ENCODE data around the gene CHST1. TPM values are rescaled to one million over a fixed set of nuclear protein-coding genes. Genes with fewer than 3 reads are reported as not detected.

The CHST1 gene
- total RNA-seq, 1 donor: 1.1 TPM

- Histone ChIP-seq H4K20me1 (ENCODE audit: insufficient read depth, low read length) (no peaks in the 10 kb centered on the region), H2AFZ (ENCODE audit: low read length) (no peak overlapping the region), H3K27ac (ENCODE audit: low read depth, low read length) (no peak overlapping the region), H3K9me3 (ENCODE audit: low read depth, low read length) (no peaks in the 10 kb centered on the region), H3K4me1 (ENCODE audit: insufficient read depth, low read length) (no peaks in the 10 kb centered on the region), H3K4me3 (ENCODE audit: insufficient read depth, low read length) (no peak overlapping the region), H3K27me3 (ENCODE audit: insufficient read depth, low read length) (peaks cover 29% of the 10 kb centered on the region), H3K4me2 (ENCODE audit: insufficient read depth, low read length) (no peak overlapping the region), H3K36me3 (ENCODE audit: insufficient read depth, low read length) (no peaks in the 10 kb centered on the region), H3K79me2 (ENCODE audit: insufficient read depth, low read length) (no peaks in the 10 kb centered on the region)
- DNase-seq (ENCODE audit: insufficient read length, low spot score, missing footprints): no peak
- no peak for TF ChIP-seq CTCF (IDR thresholded peaks at IDR 0.05; ENCODE audit: extremely low read depth, low read depth, low read length)
Measured at GRCh38 chr11:45605051-45605450, 60.4 kb downstream of the CHST1 start.

- peaks cover 28% of the 10 kb centered on the region for H3K27me3 ChIP-seq (ENCODE audit: insufficient read depth, low read length)
- no peak for TF ChIP-seq CTCF (IDR thresholded peaks at IDR 0.05; ENCODE audit: extremely low read depth, low read depth, low read length)
- no peak overlapping the region for H3K4me3 ChIP-seq (ENCODE audit: insufficient read depth, low read length)
- no peaks in the 10 kb centered on the region for H3K36me3 ChIP-seq (ENCODE audit: insufficient read depth, low read length)
- H3K27ac ChIP-seq (ENCODE audit: low read depth, low read length): no peak overlapping the region
- no peaks in the 10 kb centered on the region for H3K79me2 ChIP-seq (ENCODE audit: insufficient read depth, low read length)
- no peak overlapping the region for H3K4me2 ChIP-seq (ENCODE audit: insufficient read depth, low read length)
- no peaks in the 10 kb centered on the region for H3K4me1 ChIP-seq (ENCODE audit: insufficient read depth, low read length)
- no peak overlapping the region for H2AFZ ChIP-seq (ENCODE audit: low read length)
- H3K9me3 ChIP-seq (ENCODE audit: low read depth, low read length): no peaks in the 10 kb centered on the region
- H4K20me1 ChIP-seq (ENCODE audit: insufficient read depth, low read length): no peaks in the 10 kb centered on the region
- no peak for DNase-seq (ENCODE audit: insufficient read length, low spot score, missing footprints)
Measured at GRCh38 chr11:45603946-45604682, 61.3 kb downstream of the CHST1 start.

- TF ChIP-seq CTCF (IDR thresholded peaks at IDR 0.05; ENCODE audit: extremely low read depth, low read depth, low read length): no peak
- Histone ChIP-seq H3K4me1 (ENCODE audit: insufficient read depth, low read length) (no peaks in the 10 kb centered on the region), H3K9me3 (ENCODE audit: low read depth, low read length) (no peaks in the 10 kb centered on the region), H3K4me3 (ENCODE audit: insufficient read depth, low read length) (no peak overlapping the region), H3K4me2 (ENCODE audit: insufficient read depth, low read length) (no peak overlapping the region), H3K27ac (ENCODE audit: low read depth, low read length) (no peak overlapping the region), H3K79me2 (ENCODE audit: insufficient read depth, low read length) (no peaks in the 10 kb centered on the region), H2AFZ (ENCODE audit: low read length) (no peak overlapping the region), H3K36me3 (ENCODE audit: insufficient read depth, low read length) (no peaks in the 10 kb centered on the region), H3K27me3 (ENCODE audit: insufficient read depth, low read length) (peaks cover 41% of the 10 kb centered on the region), H4K20me1 (ENCODE audit: insufficient read depth, low read length) (no peaks in the 10 kb centered on the region)
- no peak for DNase-seq (ENCODE audit: insufficient read length, low spot score, missing footprints)
Measured at GRCh38 chr11:45599161-45599943, 66.1 kb downstream of the CHST1 start.

Small RNA genes lying within 50 kb of the gene (small RNA-seq; reads per million reads assigned to genes)
- gene MIR7154: not detected

Other genes starting within 250 kb of the CHST1 start
- gene SLC35C1, start 139.5 kb upstream of the CHST1 start, total RNA-seq: 10.6 and 12.3 TPM in 2 replicates
- 21.0 and 21.8 TPM in 2 replicates for gene CRY2, start 181.9 kb upstream of the CHST1 start, total RNA-seq
- 8.0 and 9.7 TPM in 2 replicates for gene MAPK8IP1, start 220.0 kb upstream of the CHST1 start, total RNA-seq
- gene FREY1, start 241.6 kb upstream of the CHST1 start, total RNA-seq: 0.88 and 1.8 TPM in 2 replicates